GM19239 (cell line): ENCODE data around the gene FUT8.
"Not testable (repeated sequence)": the region's sequence is repeated elsewhere in the genome, so short reads cannot be mapped to it uniquely, and the experiment has no call there.

Source experiments
- DNase-seq: peaks from one replicate; pipeline ENCODE4 v3.0.0; 2011; ENCODE audit warnings: low spot score; ENCODE audit not compliant: insufficient read length
- FAIRE-seq: peaks from 2 replicates; lab custom pipeline; 2011; peaks lifted over from hg19 to GRCh38; lab: Jason Lieb, UNC

The FUT8 gene

DNA sequence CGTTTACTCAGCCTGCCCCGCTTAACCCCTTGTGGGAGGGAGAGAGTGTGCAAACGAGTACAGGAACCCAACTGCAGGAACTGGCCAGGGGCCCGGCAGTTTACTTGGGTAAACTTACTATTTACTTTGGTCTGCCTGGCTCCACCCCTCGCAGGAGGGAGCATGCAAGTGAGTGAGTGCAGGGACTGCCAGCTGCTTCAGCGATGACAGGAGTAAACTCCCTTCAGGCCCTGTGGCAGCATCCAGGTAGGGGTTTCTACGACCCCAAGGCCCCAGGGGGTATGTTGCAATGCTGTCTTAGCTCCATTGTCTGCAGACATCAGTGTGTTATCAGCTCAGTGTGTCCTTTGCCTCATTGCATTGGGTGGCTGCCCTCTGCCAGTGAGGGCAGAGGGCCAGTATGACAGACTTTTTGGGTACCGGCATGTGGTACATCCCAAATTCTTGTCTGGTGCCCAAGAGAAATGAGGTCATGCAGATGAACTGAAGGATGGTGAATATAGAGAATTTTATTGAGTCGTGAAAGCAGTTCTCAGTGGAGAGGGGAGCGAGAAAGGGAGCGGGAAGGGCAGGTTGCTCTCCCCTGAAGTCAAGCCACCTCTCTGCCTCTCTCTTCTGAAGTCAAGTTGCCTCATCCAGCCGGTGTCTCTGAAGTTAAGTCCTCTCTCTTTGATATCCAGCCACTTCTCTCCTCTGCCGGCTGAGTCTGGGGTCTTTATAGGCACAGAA is 181.8 kb downstream of the FUT8 start:
- FAIRE-seq (no peak), DNase-seq (no peak)

DNA sequence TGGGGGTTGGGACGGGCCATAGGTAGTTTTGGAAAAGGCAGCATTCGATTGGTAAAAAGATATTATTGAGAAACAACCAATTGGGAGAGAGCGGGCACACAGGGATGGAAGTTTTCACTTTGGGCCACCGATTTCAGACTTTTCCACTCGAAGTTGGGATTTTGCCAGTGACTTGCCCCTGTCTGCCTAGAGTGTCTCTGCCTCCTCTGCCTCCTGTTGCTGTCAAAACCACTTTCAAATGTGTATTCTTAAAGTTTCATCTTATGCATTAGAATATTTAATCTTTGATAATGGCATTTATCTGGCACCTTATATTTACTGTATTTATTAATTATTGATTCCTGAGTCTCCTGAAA is 182.3 kb downstream of the FUT8 start:
- DNase-seq: no peak

DNA sequence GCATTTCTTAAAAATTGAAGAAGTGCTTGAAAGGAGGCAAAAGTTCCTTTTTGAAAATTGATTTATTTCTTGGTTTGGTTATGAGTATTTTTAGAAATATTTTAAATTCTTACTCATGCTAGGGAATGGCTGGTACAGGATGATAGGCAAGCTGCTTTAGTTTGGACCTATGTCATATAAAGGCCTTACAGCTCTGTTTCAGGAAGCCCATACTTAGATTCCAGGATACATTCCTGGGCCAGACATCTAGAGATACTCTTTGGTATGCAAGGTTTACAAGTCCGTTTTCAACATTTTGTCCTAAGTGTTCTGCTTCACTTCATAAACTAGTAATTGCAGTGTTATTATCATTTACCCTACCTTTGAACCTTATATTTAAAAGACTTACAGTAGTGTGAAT is 186.8 kb downstream of the FUT8 start:
- no peak for FAIRE-seq

More for the DNA sequence above, 182.3 kb downstream of the FUT8 start:
- FAIRE-seq: no peak

DNA sequence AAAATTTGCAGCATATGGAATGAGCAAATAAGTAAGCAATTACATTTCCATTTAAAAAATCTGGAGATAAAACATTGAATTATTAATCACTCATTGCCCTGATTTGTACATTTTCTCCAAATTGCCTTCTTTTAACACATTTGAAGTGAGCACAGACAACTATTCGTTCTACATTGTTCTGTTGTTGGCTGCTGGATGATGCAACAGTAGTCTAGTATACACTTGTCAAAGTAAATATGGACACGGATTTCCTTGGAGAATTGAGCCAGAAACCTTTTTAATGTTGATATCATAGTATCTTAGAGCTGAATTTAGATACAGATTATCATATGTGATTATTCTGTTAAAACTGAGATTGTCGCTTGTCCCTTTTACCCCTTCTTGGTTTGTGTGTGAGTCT is 188.2 kb downstream of the FUT8 start:
- DNase-seq: no peak
- peak; percentile 23 for FAIRE-seq

More for the DNA sequence above, 186.8 kb downstream of the FUT8 start:
- no peak for DNase-seq

DNA sequence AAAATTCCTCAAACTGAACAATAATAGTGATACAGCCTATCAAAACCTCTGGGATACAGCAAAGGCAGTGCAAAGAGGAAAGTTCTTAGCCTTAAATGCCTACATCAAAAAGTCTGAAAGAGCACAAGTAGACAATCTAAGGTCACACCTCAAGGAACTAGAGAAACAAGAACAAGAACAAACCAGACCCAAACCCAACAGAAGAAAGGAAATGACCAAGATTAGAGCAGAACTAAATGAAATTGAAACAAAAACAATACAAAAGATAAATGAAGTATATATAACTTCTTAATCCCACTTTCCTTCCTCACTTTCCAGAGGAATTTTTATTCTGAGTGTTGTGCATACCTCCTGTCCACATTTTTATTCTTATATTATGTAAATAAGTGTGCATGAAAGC is 192.0 kb downstream of the FUT8 start:
- DNase-seq: no peak

DNA sequence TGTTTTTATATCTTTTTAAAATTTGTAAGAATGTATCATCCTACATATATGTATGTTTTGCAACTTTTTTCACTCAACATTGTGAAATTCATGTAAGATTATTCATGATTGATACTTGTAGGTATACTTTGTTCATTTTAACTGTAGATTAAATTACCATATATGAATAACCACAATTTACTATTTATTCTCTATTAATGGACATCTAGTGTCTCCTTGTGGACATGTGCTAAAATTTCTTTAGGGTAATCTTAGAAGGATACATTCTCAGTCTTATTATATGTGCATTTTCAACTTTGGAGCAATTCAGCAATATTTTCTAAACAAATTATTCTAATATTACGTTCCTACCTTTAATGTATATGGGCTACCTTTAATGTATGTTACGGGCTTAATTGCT is 192.4 kb downstream of the FUT8 start:
- DNase-seq (no peak), FAIRE-seq (peak; percentile 11)

More for the DNA sequence above, 192.0 kb downstream of the FUT8 start:
- no peak for FAIRE-seq

DNA sequence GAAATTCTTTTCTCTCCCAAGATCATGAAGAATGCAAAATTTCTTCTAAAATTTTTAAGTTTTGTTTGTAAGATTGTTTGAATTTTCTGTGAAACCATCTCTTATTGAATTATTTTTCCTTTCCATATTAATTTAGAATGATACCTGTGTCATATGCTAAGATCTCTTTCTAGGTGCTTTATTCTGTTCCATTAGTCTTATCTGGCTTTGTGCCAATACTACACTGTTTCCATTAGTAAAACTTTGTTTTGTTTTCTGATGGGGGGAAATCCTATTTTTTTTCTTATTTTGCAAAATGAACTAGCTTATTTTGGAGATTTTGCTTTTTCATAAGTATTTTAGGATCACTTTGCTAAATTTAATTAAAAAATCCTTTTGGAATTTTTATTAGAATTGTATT is 193.9 kb downstream of the FUT8 start:
- DNase-seq: no peak
- no peak for FAIRE-seq

DNA sequence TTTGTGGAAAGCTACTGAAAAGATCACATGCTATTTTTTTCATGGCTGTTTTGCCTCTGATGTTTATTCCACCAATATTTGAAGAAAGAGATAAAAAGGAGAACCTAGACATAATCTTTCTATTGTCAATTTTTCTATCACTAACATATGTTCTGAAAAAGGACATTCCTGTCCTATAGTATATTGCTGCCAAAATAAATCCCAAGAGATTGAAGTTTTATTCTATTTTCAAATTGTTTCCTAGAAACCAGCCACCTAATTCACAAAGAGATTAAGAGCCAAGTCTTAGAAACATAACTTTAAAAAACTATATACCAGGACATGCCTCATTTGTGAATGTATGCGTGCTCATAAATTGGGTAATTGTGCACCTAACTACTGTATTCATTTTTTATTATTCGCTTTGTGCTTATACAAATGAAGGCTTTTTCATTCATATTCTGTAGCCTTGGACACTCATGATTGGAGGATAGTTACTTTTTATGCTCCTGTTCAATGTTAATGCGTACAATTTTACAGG is 200.7 kb downstream of the FUT8 start:
- FAIRE-seq: no peak

DNA sequence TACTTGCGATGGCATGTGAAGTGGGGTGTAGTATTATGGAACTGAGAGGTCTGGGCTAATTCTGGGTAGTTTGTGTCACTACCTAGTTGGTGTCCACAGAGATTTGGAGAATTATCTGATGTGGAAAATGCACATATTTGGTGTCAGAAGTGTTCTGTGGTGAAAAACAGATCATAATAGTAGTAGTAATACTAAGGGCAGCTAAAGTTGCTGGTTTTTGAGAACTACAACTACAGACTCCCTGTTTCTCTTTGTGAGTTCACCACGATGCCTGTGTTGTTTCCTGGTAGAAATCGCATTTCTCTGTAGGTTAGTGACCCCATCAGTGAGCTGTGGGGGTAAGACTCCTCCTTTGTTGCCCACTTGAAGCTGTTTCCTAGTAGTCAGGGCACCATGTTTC is 206.5 kb downstream of the FUT8 start:
- FAIRE-seq (peak; percentile 28), DNase-seq (no peak)

More for the DNA sequence above, 200.7 kb downstream of the FUT8 start:
- no peak for DNase-seq

DNA sequence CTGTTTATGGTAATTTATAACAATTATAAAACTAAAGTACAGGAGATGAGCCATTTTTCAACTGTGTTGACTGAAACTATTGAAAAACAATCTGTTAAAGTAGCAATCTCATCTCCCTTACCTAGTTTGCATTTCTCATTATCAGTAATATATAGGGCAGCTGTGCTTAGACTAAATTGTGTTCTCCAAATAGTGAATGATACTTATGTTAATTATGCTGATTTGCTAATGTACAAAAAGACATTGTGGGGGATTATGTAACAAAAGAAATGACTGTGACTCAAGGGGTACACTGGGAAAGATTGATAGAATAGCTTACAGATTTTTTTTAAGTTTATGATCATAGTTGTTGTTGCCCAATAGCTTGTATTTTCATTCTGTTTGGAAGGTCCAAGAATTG is 207.7 kb downstream of the FUT8 start:
- no peak for DNase-seq

DNA sequence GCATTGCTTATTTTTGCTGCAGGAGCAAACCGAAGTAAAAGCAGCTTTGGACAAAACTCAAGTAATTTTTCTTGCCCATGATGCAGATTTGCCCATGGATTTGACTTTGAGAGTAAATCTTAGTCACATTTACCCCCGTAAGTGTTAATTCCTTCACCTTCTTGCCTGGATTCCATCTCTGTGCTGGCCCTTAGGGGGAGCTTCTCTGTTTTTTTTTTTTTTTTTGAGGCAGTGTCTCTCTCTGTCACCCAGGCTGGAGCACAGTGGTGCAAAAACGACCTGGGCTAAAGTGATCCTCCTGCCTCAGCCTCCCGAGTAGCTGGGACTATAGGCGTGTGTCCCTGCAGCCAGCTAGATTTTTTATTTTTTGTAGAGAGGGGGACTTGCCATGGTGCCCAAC is 210.2 kb downstream of the FUT8 start:
- DNase-seq (no peak), FAIRE-seq (no peak)

More for the DNA sequence above, 207.7 kb downstream of the FUT8 start:
- FAIRE-seq: no peak

DNA sequence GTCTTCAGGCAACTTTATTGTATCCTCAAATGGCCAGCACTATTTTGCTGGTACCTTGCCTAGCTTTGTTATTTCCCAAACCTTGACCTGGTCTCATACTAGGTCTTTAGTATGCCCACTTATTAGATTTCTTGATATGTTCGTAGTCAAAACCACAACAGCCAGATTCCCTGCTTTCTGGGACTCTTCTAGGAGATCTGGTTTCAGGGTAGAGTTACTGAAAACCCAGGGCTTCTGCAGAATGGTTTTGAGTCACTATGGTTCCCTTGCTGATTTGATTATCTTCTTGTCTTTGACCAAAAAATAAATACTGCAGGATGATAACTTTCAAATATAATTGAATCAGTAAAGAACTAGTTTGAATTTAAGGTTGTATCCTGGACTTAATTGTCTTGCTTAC is 211.2 kb downstream of the FUT8 start:
- DNase-seq: no peak
- no peak for FAIRE-seq

DNA sequence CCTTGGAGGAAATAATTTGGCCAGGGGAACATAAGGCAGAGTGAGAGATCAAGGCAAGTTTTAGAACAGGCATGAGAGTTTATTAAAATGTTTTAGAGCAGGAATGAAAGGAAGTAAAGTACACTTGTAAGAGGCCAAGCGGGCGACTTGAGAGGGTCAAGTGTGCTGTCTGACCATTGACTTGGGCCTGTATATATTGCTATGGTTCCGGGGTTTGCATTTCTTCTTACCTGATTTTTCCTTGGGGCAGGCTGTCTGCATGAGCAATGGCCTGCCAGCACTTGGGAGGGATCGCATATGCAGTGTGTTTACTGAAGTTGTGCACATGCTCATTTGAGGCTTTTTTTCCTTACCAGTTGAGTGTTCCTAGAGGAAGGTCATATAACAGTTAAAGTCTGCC is 214.8 kb downstream of the FUT8 start:
- DNase-seq (no peak), FAIRE-seq (no peak)

DNA sequence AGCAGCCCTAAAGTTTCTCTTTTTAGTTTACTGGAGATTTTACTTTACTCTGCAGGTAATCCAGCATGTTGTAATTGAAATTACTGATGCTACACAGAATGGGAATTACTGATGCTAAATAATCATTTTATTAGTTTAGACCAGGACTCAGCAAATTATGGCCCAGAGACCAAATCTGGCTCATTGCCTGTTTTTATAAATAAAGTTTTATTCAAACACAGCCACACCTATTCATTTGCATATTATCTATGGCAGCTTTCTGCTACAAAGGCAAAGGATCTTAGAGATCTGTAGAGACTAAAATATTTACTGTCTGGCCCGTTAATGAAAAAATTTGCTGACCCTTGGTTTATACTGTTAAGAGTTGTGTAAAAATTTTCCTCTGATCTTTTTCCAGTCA is 216.1 kb downstream of the FUT8 start:
- DNase-seq: no peak
- FAIRE-seq: no peak

DNA sequence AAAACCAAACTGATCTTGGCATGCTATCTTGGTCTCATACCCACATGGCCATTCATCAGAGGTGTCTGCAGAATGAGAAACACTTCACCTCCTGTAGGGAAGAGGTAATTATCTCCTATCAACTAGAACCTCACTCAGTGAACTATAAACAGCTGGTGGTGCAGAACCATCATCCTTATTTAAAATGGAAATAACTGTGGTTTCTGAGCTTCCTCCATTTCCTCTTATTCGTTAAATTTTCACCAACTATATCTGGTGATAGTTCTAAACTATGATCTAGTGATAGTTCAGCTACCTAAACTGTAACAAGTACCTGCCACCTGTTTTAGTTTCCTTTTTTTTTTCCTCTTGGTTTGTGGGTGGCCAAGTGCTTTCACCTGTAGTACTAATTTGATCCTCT is 218.5 kb downstream of the FUT8 start:
- FAIRE-seq (peak; percentile 90), DNase-seq (peak; percentile 14)

DNA sequence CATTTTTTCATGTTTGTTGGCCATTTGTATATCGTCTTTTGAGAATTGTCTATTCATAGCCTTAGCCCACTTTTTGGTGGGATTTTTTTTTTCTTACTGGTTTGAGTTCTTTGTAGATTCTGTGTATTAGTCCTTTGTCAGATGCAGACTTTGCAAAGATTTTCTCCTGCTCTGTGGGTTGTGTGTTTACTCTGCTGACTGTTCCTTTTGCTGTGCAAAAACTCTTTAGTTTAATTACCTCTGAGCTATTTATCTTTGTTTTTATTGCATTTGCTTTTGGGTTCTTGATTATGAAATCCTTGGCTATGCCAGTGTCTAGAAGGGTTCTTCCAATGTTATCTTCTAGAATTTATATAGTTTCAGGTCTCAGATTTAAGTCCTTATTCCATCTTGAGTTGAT is 220.0 kb downstream of the FUT8 start:
- DNase-seq: no peak
- no peak for FAIRE-seq

DNA sequence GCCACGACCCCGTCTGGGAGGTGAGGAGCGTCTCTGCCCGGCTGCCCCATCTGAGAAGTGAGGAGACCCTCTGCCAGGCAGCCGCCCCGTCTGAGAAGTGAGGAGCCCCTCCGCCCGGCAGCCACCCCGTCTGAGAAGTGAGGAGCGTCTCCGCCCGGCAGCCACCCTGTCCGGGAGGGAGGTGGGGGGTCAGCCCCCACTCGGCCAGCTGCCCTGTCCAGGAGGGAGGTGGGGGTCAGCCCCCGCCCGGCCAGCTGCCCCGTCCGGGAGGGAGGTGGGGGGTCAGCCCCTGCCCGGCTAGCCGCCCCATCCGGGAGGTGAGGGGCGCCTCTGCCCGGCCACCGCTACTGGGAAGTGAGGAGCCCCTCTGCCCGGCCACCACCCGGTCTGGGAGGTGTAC is 221.1 kb downstream of the FUT8 start:
- not testable (repeated sequence) for DNase-seq, FAIRE-seq

DNA sequence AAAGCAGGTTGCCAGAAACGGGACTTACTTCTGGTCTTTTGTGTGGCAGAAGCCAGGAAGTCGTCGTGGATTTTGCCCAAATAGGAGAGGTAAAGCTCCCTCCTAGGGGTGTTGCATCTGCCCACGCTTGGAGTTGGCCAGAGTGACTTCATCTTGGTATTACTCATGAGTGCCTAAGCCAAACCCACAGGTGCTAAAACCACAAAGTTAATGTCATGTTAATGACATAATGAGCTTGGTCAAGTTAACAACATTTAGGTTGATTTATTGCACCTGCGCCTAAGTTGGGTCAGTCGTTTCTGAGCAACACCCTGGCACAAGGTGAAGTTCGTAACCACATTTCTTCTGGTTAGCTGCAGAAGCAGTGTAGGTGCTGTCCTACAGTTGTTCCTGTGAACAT is 225.2 kb downstream of the FUT8 start:
- FAIRE-seq (peak; percentile 88), DNase-seq (peak; percentile 46)

DNA sequence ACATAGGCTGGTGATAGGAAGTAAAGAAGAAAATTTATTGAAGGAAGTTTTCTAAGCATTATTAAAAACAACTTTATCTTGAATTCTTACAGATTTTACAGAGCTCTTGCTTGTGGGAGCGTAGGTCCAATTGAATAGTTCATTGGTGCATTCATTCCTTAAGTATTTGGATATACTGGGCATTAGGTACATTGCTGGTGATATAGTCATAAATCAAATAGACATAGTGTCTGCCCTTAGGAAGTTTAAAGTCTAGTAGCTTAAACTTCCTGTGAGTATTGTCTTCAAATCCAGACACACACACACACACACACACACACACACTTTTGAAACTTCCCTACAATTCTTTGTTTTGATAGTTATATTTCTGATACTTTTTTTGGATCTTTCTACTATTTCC is 226.7 kb downstream of the FUT8 start:
- FAIRE-seq: peak; percentile 52

DNA sequence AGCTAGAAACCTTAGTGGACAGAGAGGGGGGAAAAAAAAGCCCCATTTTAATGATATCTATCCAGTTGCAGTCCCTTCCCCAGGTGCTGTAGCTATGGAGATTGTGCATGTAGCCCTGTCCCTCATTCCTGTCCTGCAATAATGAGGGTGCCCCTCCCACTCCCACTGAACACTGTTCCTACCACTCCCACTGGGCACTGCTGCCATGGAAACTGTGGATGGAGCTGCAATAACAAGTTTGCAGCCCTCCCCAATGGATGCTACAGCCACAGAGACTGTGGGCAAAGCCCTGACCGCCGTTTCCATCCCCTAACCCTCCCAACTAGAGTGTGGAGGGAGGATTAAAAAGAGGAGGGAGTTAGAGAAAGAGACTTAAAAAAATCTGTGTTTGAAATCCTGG is 238.3 kb downstream of the FUT8 start:
- DNase-seq (no peak), FAIRE-seq (no peak)

More for the DNA sequence above, 226.7 kb downstream of the FUT8 start:
- DNase-seq: no peak

DNA sequence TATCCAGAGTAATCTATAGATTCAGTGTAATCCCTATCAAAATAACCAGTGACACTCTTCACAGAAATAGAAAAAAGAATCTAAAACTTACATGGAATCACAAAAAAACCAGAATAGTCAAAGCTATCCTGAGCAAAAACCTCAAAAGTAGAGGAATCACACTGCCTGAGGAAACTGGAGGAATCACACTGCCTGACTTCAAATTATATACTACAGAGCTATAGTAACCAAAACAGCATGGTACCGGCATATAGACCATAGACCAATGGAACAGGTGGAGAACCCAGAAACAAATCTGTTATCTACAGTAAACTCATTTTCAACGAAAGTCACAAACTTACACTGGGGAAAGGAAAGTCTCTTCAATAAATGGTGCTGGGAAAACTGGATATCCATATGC is 244.0 kb downstream of the FUT8 start:
- FAIRE-seq: no peak

DNA sequence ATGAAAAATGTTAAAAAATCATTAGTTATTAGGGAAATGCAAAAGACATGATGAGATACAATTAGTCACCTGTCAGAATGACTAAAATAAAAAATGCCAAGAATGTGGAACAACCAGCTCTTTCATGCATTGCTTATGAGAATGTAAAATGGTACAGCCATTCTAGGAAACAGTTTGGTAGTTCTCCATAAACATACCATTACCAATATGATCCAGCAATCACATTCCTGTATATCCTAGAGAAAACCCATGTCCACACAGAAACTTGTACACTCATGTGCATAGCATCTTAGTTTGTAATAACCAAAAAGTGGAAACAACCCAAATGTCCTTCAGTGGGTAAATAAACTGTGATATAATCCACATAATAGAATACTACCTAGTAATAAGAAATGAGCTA is 245.7 kb downstream of the FUT8 start:
- DNase-seq: no peak
- no peak for FAIRE-seq

More for the DNA sequence above, 244.0 kb downstream of the FUT8 start:
- no peak for DNase-seq
